ENCODE results near the gene TBL1X. TPM values are rescaled to one million over a fixed set of nuclear protein-coding genes. Genes with fewer than 3 reads are reported as not detected.

TBL1X gene
- total and polyA plus RNA-seq, 4 donors = 2.3 to 21.7 (median 13.3) TPM

DNA sequence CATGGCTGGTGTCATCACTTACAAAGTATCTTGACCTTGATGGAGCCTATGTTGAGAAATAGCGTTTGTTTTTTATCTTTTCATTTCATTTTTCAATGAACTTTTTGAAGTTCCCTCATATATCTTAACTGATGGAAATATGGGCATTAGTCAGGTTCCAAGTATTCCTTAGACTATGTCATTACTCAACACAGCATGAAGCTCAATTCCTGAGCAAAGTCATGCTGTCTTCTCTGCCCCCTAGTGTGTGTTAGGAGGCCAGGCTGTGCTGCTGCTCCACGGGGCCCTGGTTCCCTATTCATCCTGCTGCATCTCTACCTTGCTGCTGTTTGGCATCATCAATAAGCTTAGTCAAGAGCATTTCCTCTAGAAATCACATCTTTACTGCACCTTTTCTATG, 259.9 kb downstream of the TBL1X start:
- ATAC-seq (ENCODE audit: insufficient read depth, low FRiP score) (no peak), DNase-seq (no peak)
- H3K27ac ChIP-seq (ENCODE audit: low read depth in 1 of 2, low read length in 1 of 2) = no peak overlapping the region
- H3K9me3 ChIP-seq (ENCODE audit: control insufficient read depth in 4 of 4, insufficient read depth in 3 of 4, low read length in 3 of 4) = peaks cover 0 to 32% (median 9%) of the 10 kb centered on the region in 4 donors
- peaks cover 0 to 14% (median 3%) of the 10 kb centered on the region in 4 donors for H3K36me3 ChIP-seq (ENCODE audit: control insufficient read depth in 4 of 4, insufficient read depth in 4 of 4, low read length in 4 of 4)
- H3K4me1 ChIP-seq (ENCODE audit: control insufficient read depth in 5 of 5, insufficient read depth in 5 of 5, low read length in 5 of 5) = no peaks in the 10 kb centered on the region
- WGBS, 2 donors = 68 to 87% methylated on average over 2 of the region's 2 CpGs
- H3K27me3 ChIP-seq (ENCODE audit: control insufficient read depth in 3 of 3, insufficient read depth in 3 of 3, low read length in 2 of 3) = no peaks in the 10 kb centered on the region
- TF ChIP-seq, protein P1, sequence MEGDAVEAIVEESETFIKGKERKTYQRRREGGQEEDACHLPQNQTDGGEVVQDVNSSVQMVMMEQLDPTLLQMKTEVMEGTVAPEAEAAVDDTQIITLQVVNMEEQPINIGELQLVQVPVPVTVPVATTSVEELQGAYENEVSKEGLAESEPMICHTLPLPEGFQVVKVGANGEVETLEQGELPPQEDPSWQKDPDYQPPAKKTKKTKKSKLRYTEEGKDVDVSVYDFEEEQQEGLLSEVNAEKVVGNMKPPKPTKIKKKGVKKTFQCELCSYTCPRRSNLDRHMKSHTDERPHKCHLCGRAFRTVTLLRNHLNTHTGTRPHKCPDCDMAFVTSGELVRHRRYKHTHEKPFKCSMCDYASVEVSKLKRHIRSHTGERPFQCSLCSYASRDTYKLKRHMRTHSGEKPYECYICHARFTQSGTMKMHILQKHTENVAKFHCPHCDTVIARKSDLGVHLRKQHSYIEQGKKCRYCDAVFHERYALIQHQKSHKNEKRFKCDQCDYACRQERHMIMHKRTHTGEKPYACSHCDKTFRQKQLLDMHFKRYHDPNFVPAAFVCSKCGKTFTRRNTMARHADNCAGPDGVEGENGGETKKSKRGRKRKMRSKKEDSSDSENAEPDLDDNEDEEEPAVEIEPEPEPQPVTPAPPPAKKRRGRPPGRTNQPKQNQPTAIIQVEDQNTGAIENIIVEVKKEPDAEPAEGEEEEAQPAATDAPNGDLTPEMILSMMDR (IDR thresholded peaks at IDR 0.05; ENCODE audit: control extremely low read depth, extremely low read depth) = no peak
- no peak overlapping the region for H3K9ac ChIP-seq (ENCODE audit: insufficient read depth in 1 of 2, low read length in 2 of 2)
- no peak overlapping the region for H3K4me3 ChIP-seq

- peaks cover 0 to 19% (median 4%) of the 10 kb centered on the region in 4 donors for H3K9me3 ChIP-seq (ENCODE audit: control insufficient read depth in 4 of 4, insufficient read depth in 3 of 4, low read length in 3 of 4)
- TF ChIP-seq, protein P1 (IDR thresholded peaks at IDR 0.05; ENCODE audit: control extremely low read depth, extremely low read depth) = no peak
- no peak overlapping the region for H3K27ac ChIP-seq (ENCODE audit: low read depth in 1 of 2, low read length in 1 of 2)
- H3K36me3 ChIP-seq (ENCODE audit: control insufficient read depth in 4 of 4, insufficient read depth in 4 of 4, low read length in 4 of 4) = no peaks in the 10 kb centered on the region
- H3K4me1 ChIP-seq (ENCODE audit: control insufficient read depth in 5 of 5, insufficient read depth in 5 of 5, low read length in 5 of 5) = no peaks in the 10 kb centered on the region
- no peak for DNase-seq
- no peak overlapping the region for H3K4me3 ChIP-seq
- no peak for ATAC-seq (ENCODE audit: insufficient read depth, low FRiP score)
- WGBS, 2 donors = 83 to 86% methylated on average over 3 of the region's 3 CpGs
- no peaks in the 10 kb centered on the region for H3K27me3 ChIP-seq (ENCODE audit: control insufficient read depth in 3 of 3, insufficient read depth in 3 of 3, low read length in 2 of 3)
- H3K9ac ChIP-seq (ENCODE audit: insufficient read depth in 1 of 2, low read length in 2 of 2) = no peak overlapping the region
These were observed 263.4 kb downstream of the TBL1X start for GRCh38 chrX:9728261-9728660.

GRCh38 chrX:9729171-9729885, 264.5 kb downstream of the TBL1X start:
- TF ChIP-seq, protein P1 (IDR thresholded peaks at IDR 0.05; ENCODE audit: control extremely low read depth, extremely low read depth) = no peak
- Histone ChIP-seq H3K9me3 (ENCODE audit: control insufficient read depth in 4 of 4, insufficient read depth in 3 of 4, low read length in 3 of 4) (peaks cover 0 to 18% (median 4%) of the 10 kb centered on the region in 4 donors), H3K27ac (ENCODE audit: low read depth in 1 of 2, low read length in 1 of 2) (no peak overlapping the region), H3K4me3 (no peak overlapping the region), H3K36me3 (ENCODE audit: control insufficient read depth in 4 of 4, insufficient read depth in 4 of 4, low read length in 4 of 4) (no peaks in the 10 kb centered on the region), H3K27me3 (ENCODE audit: control insufficient read depth in 3 of 3, insufficient read depth in 3 of 3, low read length in 2 of 3) (no peaks in the 10 kb centered on the region), H3K4me1 (ENCODE audit: control insufficient read depth in 5 of 5, insufficient read depth in 5 of 5, low read length in 5 of 5) (no peaks in the 10 kb centered on the region), H3K9ac (ENCODE audit: insufficient read depth in 1 of 2, low read length in 2 of 2) (no peak overlapping the region)
- ATAC-seq (ENCODE audit: insufficient read depth, low FRiP score) (no peak), DNase-seq (peak; percentile 11 to 47 (median 22))
- WGBS, 2 donors = 65 to 71% methylated on average over 5 of the region's 5 CpGs
